Heart right ventricle (tissue), 16 donors: ENCODE measurements around the gene NEO1. TPM values are rescaled to one million over a fixed set of nuclear protein-coding genes. Genes with fewer than 3 reads are reported as not detected.
A peak's percentile ranks its signal among the peaks of the same experiment; 100 is the strongest.

ENCODE experiments used
- ATAC-seq, 8 donors: fragments of 200-7000 bp; cut with Tn5 transposase; one replicate each; pipeline ENCODE4 v1.9.1; 2020; ENCODE audit warnings: mild to moderate bottlenecking in 8 of 8, moderate library complexity in 8 of 8, moderate number of reproducible peaks in 1 of 8
- DNase-seq, 2 donors: peaks; one replicate each; pipeline ENCODE4 v3.0.0-alpha.2; 2020
- H3K27ac ChIP-seq, 10 donors: fragments of 200-600 bp; sonication (generic) in 2 of 10; one replicate each; pipeline versions ENCODE4 v1.5.0 to v1.8.0; 2020 to 2022; ENCODE audit warnings: mild to moderate bottlenecking in 3 of 10
- H3K27me3 ChIP-seq, 7 donors: fragments of 200-600 bp; one replicate each; pipeline ENCODE4 v1.8.0; 2021 to 2022; ENCODE audit warnings: mild to moderate bottlenecking in 2 of 7
- H3K36me3 ChIP-seq, 9 donors: fragments of 200-600 bp; sonication (generic) in 1 of 9; one replicate each; pipeline versions ENCODE4 v1.5.0 to v1.8.0; 2020 to 2022; ENCODE audit warnings: mild to moderate bottlenecking in 2 of 9
- H3K4me1 ChIP-seq, 9 donors: fragments of 200-600 bp; sonication (generic) in 1 of 9; one replicate each; pipeline versions ENCODE4 v1.5.0 to v1.8.0; 2020 to 2022; ENCODE audit warnings: mild to moderate bottlenecking in 4 of 9
- H3K4me3 ChIP-seq, 10 donors: fragments of 200-600 bp; sonication (generic) in 2 of 10; one replicate each; pipeline versions ENCODE4 v1.5.0 to v1.8.0; 2020 to 2022; ENCODE audit warnings: mild to moderate bottlenecking in 7 of 10, moderate library complexity in 2 of 10
- H3K9me3 ChIP-seq, 11 donors: fragments of 200-600 bp in 10 of 11; sonication (generic) in 2 of 11; one replicate each; pipeline versions ENCODE4 v1.5.0 to v1.8.0; 2013 to 2022; ENCODE audit warnings: mild to moderate bottlenecking in 2 of 11, control low read depth in 1 of 11, moderate library complexity in 1 of 11
- CTCF ChIP-seq, 9 donors: fragments of 200-600 bp; sonication (generic) in 2 of 9; IDR thresholded peaks; one replicate each; pipeline versions ENCODE4 v1.5.0 to v1.8.0; 2021 to 2022; ENCODE audit warnings: antibody characterized with exemption in 9 of 9, mild to moderate bottlenecking in 5 of 9, moderate library complexity in 1 of 9
- WGBS, 2 donors: extraction: QIAGEN DNeasy Blood & Tissue Kit; methylation state at CpG; one replicate each; pipeline ENCODE4 v1.1.7; 2013; ENCODE audit warnings: inconsistent platforms in 1 of 2; 5-methylcytosine and 5-hydroxymethylcytosine counted together
- intact Hi-C, 10 donors: fragments of 100-400 bp; cut with DNase I; formaldehyde crosslinking; loops; one replicate each; pipeline versions ENCODE4 v1.11.1 to v1.14.2; 2022
- polyA plus RNA-seq, 2 donors: library from polyadenylated mRNA; stranded (reverse); fragments of 200-250 nt; gene quantifications; one replicate each; pipeline ENCODE4 v1.2.3, GENCODE V29; 2013
- total RNA-seq, 10 donors: library from RNA; stranded (reverse); fragmentation: NEBNext Ultra II Directional in 3 of 10; extraction: Animal tissue kit (Norgen Biotek cat#: 25700) in 3 of 10; gene quantifications; one replicate each; pipeline versions ENCODE4 v1.2.1 to v1.2.4, GENCODE V29; 2021 to 2023
- donor health status: Arrhythmogenic right ventricular cardiomyopathy.
- donor health status: ischemic (EF 13 %, LVEDD 7.1; RV severe dilation, severe dysfunction).
- donor health status: healthy with polysubstance abuse.
- donor health status: DM: no; HTN: yes; CAD: no.
- donor health status: DM: no; HTN: no; CAD: no.
- donor health status: ischemic (EF 25% LVEDD 6.9; RV normal size, moderate dysfunction).
- donor health status: ischemic (EF 25% LVEDD 5.7; RV mildly dilated, moderate dysfunction).
- donor health status: healthy.
- donor health status: DM: yes; HTN: yes; CAD: no.
- donor health status: Ischemic cardiomyopathy.
- donor health status: ischemic (EF 35%, LVEDD 5.7; RV mildly dilated, moderate dysfunction).
- donor health status: nonischemic (EF 11% LVEDD 7.7; RV severe dilation, severe dysfunction).
- donor health status: DM: yes; HTN: yes; CAD: no.
- donor health status: PGD.
- donor health status: ischemic (EF 29% LVEDD 5.4; RV normal size, mild dysfunction).
- donor health status: nonischemic (EF 23%, LVEDD 6.1; RV moderate dilation, normal function).

Gene NEO1
- total and polyA plus RNA-seq, 12 donors = 3.4 to 16.9 (median 11.6) TPM

GRCh38 chr15:73303636-73304035 lies 251.4 kb downstream of the NEO1 start:
- H3K27ac ChIP-seq = no peak overlapping the region
- WGBS, 2 donors = 68 to 82% methylated on average over 5 of the region's 5 CpGs
- no peaks in the 10 kb centered on the region for H3K27me3 ChIP-seq
- H3K4me1 ChIP-seq = peaks cover 0 to 21% (median 0%) of the 10 kb centered on the region in 9 donors
- H3K4me3 ChIP-seq = no peak overlapping the region
- ATAC-seq = no peak
- intact Hi-C loops = loop anchor here in 6 of 10 donors (10.0 kb wide), 5 partner anchors 241 to 401 kb away; partner anchors contain the start of gene NPTN (in 2 of the 6)
- DNase-seq = no peak
- no peaks in the 10 kb centered on the region for H3K9me3 ChIP-seq
- peaks cover 0 to 61% (median 2%) of the 10 kb centered on the region in 9 donors for H3K36me3 ChIP-seq
- TF ChIP-seq CTCF (IDR thresholded peaks at IDR 0.05) = no peak

GRCh38 chr15:73305331-73306211 lies 253.3 kb downstream of the NEO1 start:
- Histone ChIP-seq H3K27me3 (no peaks in the 10 kb centered on the region), H3K4me1 (peaks cover 0 to 17% (median 0%) of the 10 kb centered on the region in 9 donors), H3K36me3 (peaks cover 0 to 42% (median 0%) of the 10 kb centered on the region in 9 donors), H3K4me3 (no peak overlapping the region), H3K27ac (no peak overlapping the region), H3K9me3 (no peaks in the 10 kb centered on the region)
- peak; percentile 52 to 89 (median 83) for ATAC-seq
- TF ChIP-seq CTCF (IDR thresholded peaks at IDR 0.05) = peak; percentile 29 to 69 (median 56)
- DNase-seq = peak in 1 of 2 donors; percentile 42
- intact Hi-C loops = loop anchor here in 9 of 10 donors (5.0 to 10.0 kb wide), 8 partner anchors 232 to 399 kb away; partner anchors contain the start of gene NPTN (in 2 of the 9)
- 71 to 77% methylated on average over 12 of the region's 12 CpGs for WGBS, 2 donors

GRCh38 chr15:73308305-73308704 lies 256.0 kb downstream of the NEO1 start:
- peaks cover 0 to 15% (median 0%) of the 10 kb centered on the region in 9 donors for H3K36me3 ChIP-seq
- no peak for TF ChIP-seq CTCF (IDR thresholded peaks at IDR 0.05)
- intact Hi-C loops = loop anchor here in 9 of 10 donors (5.0 to 10.0 kb wide), 8 partner anchors 229 to 396 kb away; partner anchors contain the start of gene NPTN (in 2 of the 9)
- no peak for DNase-seq
- H3K9me3 ChIP-seq = no peaks in the 10 kb centered on the region
- no peaks in the 10 kb centered on the region for H3K27me3 ChIP-seq
- ATAC-seq = no peak
- H3K4me1 ChIP-seq = peaks cover 0 to 11% (median 0%) of the 10 kb centered on the region in 9 donors
- no peak overlapping the region for H3K27ac ChIP-seq
- WGBS, 2 donors = 92 to 94% methylated on average over 8 of the region's 8 CpGs
- H3K4me3 ChIP-seq = no peak overlapping the region

- Histone ChIP-seq H3K27ac (no peak overlapping the region), H3K27me3 (peaks cover 0 to 11% (median 6%) of the 10 kb centered on the region in 7 donors), H3K9me3 (no peaks in the 10 kb centered on the region), H3K4me1 (no peaks in the 10 kb centered on the region), H3K4me3 (no peak overlapping the region), H3K36me3 (no peaks in the 10 kb centered on the region)
- ATAC-seq (no peak), DNase-seq (no peak)
- TF ChIP-seq CTCF (IDR thresholded peaks at IDR 0.05) = no peak
- intact Hi-C loops = loop anchor here in 3 of 10 donors (10.0 kb wide), 2 partner anchors 231 to 391 kb away; no protein-coding TSS in a partner anchor
- 68 to 69% methylated on average over 2 of the region's 2 CpGs for WGBS, 2 donors
These were observed 261.6 kb downstream of the NEO1 start for GRCh38 chr15:73313861-73314260.
